ENCODE measurements around the gene RASSF6. TPM values are rescaled to one million over a fixed set of nuclear protein-coding genes. Genes with fewer than 3 reads are reported as not detected.
A peak's percentile ranks its signal among the peaks of the same experiment; 100 is the strongest.

Gene RASSF6
- total RNA-seq, 1 donor from 2014 or later: 5.3 TPM

DNA sequence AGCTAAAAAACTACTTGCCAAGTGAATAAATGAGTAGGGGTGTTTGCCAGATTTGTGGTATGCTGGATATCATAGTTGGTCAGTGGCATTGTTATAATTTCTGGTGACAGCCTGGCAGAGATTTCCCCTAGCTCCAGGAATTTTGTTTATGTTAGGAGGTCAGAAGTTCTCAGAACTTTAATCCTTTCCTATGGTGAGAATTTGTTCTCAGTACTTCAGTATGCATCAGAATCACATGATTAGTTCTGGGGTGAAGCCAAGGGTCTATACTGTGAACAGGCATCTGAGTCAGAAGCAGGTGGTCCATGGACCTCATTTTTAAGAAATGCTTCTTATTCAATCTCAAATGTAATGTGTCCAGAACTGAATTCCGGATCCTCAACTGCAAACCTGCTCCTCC, 10.5 kb downstream of the RASSF6 start:
- Mint-ChIP-seq H3K27me3 (no peaks in the 10 kb centered on the region), H3K4me1 (ENCODE audit: unreplicated experiment) (no peaks in the 10 kb centered on the region)
- no peak for DNase-seq (ENCODE audit: extremely low spot score, unreplicated experiment)

DNA sequence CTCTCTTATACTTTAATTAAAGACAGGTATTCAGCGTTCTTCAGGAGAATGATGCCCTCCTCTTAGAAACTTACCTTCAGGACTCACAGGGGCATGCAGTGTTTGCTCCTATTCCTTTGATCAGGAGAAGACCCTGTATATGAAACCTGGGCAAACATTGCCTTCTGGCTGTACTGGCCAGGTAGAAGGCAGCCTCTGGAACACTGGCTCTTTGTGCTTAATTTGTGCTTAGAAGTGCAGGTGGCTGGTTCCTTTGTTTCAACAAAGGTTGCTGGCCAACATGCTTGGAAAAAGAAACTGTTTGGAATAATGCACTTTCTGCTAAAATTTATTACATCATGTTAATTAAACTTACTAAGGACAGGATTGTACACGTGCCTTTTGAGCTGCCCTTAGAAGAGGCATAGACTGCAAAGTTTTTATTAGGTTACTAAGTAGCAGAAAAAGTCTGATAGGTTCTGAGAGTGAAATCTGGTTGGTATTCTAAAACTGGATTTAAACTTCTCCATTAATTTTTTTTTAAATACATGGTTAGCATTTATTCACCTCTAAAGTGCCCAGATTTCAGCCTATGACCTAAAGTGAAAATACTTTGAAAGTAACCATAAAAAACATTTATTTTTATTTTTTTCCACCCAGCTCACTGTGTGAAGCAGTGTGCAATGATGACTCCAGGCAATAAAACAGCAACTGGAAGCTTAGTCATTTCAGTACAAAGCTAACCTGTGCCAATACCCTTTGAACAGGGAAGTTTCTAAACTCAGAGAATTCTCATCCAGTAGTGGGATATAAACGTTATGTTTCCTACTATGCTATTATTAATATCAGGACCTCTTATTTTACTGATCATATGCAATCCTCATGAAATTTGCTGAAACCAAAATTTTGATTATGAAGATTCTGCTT, 11.3 kb downstream of the RASSF6 start:
- DNase-seq (ENCODE audit: extremely low spot score, unreplicated experiment): no peak
- Mint-ChIP-seq H3K4me3 (no peak overlapping the region), H3K27me3 (no peaks in the 10 kb centered on the region), H3K9me3 (no peaks in the 10 kb centered on the region), H3K36me3 (no peaks in the 10 kb centered on the region), H3K27ac (no peak overlapping the region), H3K4me1 (ENCODE audit: unreplicated experiment) (no peaks in the 10 kb centered on the region)
- TF ChIP-seq, protein P1, sequence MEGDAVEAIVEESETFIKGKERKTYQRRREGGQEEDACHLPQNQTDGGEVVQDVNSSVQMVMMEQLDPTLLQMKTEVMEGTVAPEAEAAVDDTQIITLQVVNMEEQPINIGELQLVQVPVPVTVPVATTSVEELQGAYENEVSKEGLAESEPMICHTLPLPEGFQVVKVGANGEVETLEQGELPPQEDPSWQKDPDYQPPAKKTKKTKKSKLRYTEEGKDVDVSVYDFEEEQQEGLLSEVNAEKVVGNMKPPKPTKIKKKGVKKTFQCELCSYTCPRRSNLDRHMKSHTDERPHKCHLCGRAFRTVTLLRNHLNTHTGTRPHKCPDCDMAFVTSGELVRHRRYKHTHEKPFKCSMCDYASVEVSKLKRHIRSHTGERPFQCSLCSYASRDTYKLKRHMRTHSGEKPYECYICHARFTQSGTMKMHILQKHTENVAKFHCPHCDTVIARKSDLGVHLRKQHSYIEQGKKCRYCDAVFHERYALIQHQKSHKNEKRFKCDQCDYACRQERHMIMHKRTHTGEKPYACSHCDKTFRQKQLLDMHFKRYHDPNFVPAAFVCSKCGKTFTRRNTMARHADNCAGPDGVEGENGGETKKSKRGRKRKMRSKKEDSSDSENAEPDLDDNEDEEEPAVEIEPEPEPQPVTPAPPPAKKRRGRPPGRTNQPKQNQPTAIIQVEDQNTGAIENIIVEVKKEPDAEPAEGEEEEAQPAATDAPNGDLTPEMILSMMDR (conservative IDR thresholded peaks at IDR 0.05): no peak

More for the DNA sequence above, 10.5 kb downstream of the RASSF6 start:
- TF ChIP-seq, protein P1 (conservative IDR thresholded peaks at IDR 0.05): no peak
- H3K9me3 Mint-ChIP-seq: no peaks in the 10 kb centered on the region
- no peak overlapping the region for H3K4me3 Mint-ChIP-seq
- H3K36me3 Mint-ChIP-seq: no peaks in the 10 kb centered on the region
- H3K27ac Mint-ChIP-seq: no peak overlapping the region

DNA sequence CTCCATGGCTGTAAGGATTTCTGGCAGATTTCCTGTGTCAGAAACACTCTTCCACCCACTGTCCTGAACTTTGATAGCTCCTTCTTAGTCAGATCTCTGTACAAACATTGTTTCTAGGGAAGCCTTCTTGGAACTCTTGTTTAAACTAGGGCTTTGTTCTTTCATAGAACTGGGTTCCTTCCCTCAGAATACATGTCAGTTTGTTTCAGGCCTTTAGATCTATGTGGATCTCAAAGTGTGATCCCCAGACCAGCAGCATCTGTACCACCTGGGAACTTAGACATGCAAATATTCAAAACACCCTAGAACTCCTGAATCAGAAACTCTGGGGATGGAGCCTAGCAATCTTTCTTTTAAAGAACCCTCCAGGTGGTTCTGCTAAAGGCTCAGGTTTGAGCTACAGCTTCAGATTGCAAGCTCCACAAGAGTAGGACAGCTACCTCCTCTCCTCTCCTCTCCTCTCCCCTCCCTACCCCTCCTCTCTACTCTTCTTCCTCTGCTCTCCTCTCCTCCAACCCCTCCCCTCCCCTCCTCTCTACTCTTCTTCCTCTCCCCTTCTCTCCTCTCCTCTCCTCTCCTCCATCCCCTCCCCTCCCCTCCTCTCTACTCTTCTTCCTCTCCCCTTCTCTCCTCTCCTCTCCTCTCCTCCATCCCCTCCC, 12.7 kb downstream of the RASSF6 start:
- peak overlapping the region; percentile 65 for H3K27ac Mint-ChIP-seq
- no peaks in the 10 kb centered on the region for H3K9me3 Mint-ChIP-seq
- no peaks in the 10 kb centered on the region for H3K27me3 Mint-ChIP-seq
- DNase-seq (ENCODE audit: extremely low spot score, unreplicated experiment): no peak
- TF ChIP-seq, protein P1 (conservative IDR thresholded peaks at IDR 0.05): no peak
- no peak overlapping the region for H3K4me3 Mint-ChIP-seq
- no peaks in the 10 kb centered on the region for H3K36me3 Mint-ChIP-seq
- no peaks in the 10 kb centered on the region for H3K4me1 Mint-ChIP-seq (ENCODE audit: unreplicated experiment)

- TF ChIP-seq, protein P1 (conservative IDR thresholded peaks at IDR 0.05): no peak
- H3K27me3 Mint-ChIP-seq: no peaks in the 10 kb centered on the region
- no peaks in the 10 kb centered on the region for H3K36me3 Mint-ChIP-seq
- no peaks in the 10 kb centered on the region for H3K9me3 Mint-ChIP-seq
- H3K27ac Mint-ChIP-seq: peak overlapping the region; percentile 66
- no peak for DNase-seq (ENCODE audit: extremely low spot score, unreplicated experiment)
- no peaks in the 10 kb centered on the region for H3K4me1 Mint-ChIP-seq (ENCODE audit: unreplicated experiment)
- H3K4me3 Mint-ChIP-seq: no peak overlapping the region
Observed at GRCh38 chr4:73606465-73606974, 13.7 kb downstream of the RASSF6 start.

DNA sequence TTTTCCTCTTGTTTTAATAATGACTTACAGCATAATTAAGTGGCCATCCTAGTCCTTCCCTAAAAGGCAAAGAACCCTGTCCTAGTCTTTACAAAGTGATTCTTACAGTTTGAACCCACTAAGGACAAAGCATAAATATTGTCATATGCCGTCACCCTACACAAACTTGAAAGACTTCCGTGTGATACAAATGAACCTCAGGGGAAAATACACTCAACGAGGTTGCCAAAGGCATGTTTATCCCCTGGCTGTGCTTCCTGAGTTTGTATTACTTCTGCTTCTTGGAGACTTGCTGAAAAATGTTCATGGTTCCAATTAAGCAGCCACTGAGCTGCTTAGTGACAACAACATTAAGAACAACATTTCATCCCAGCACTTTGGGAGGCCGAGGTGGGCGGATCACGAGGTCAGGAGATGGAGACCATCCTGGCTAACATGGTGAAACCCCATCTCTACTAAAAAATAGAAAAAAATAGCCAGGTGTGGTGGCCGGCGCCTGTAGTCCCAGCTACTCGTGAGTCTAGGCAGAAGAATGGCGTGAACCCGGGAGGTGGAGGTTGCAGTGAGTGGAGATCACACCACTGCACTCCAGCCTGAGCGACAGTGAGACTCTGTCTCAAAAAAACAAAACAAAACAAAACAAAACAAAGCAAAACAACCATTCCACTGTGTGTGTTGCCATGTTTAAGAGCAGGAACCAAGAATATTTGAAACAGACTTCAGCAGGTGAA, 16.2 kb downstream of the RASSF6 start:
- H3K27ac Mint-ChIP-seq: no peak overlapping the region
- no peaks in the 10 kb centered on the region for H3K9me3 Mint-ChIP-seq
- H3K4me1 Mint-ChIP-seq (ENCODE audit: unreplicated experiment): no peaks in the 10 kb centered on the region
- no peaks in the 10 kb centered on the region for H3K27me3 Mint-ChIP-seq
- TF ChIP-seq, protein P1 (conservative IDR thresholded peaks at IDR 0.05): no peak
- H3K36me3 Mint-ChIP-seq: no peaks in the 10 kb centered on the region
- no peak for DNase-seq (ENCODE audit: extremely low spot score, unreplicated experiment)
- H3K4me3 Mint-ChIP-seq: no peak overlapping the region

Data from type B pancreatic cell (in vitro differentiated cells).